Pancreas (tissue), 10 donors: ENCODE results near the gene CFAP97. TPM values are rescaled to one million over a fixed set of nuclear protein-coding genes. Genes with fewer than 3 reads are reported as not detected.

Experiments used
- ATAC-seq, 4 donors: fragments of 200-7000 bp; cut with Tn5 transposase; one replicate each; pipeline versions ENCODE4 v1.8.0 to v1.9.1; 2020; ENCODE audit warnings: mild to moderate bottlenecking in 4 of 4, moderate library complexity in 4 of 4
- DNase-seq, 6 donors: peaks; one replicate each; pipeline ENCODE4 v3.0.0-alpha.2; 2020
- FAIRE-seq: peaks from 2 replicates; lab custom pipeline; 2012; peaks lifted over from hg19 to GRCh38; lab: Jason Lieb, UNC
- H3K27ac ChIP-seq, 4 donors: fragments of 200-600 bp; sonication (generic); 1 replicate in 3 of 4; 2 replicates in 1 of 4; pipeline versions ENCODE4 v1.5.0 to v1.8.0; 2020
- H3K27me3 ChIP-seq, 4 donors: fragments of 200-600 bp; one replicate each; pipeline ENCODE4 v1.8.0; 2021
- H3K36me3 ChIP-seq, 3 donors: fragments of 200-600 bp; sonication (generic) in 1 of 3; one replicate each; pipeline versions ENCODE4 v1.5.0 to v1.8.0; 2020 to 2021
- H3K4me1 ChIP-seq, 3 donors: fragments of 200-600 bp; one replicate each; pipeline ENCODE4 v1.8.0; 2021
- H3K4me3 ChIP-seq, 4 donors: fragments of 200-600 bp; sonication (generic) in 2 of 4; one replicate each; pipeline versions ENCODE4 v1.5.0 to v1.8.0; 2020 to 2021
- H3K9me3 ChIP-seq, 4 donors: fragments of 200-600 bp; one replicate each; pipeline ENCODE4 v1.8.0; 2021
- WGBS, 2 donors: extraction: QIAGEN DNeasy Blood & Tissue Kit; methylation state at CpG; one replicate each; pipeline ENCODE4 v1.1.7; 2013; 5-methylcytosine and 5-hydroxymethylcytosine counted together
- intact Hi-C, 3 donors: fragments of 100-400 bp; cut with DNase I; formaldehyde crosslinking; loops; one replicate each; pipeline versions ENCODE4 v1.11.1 to v1.14.2; 2022
- polyA plus RNA-seq, 2 donors: library from polyadenylated mRNA; stranded (reverse); fragments of 200-250 nt; gene quantifications; one replicate each; pipeline ENCODE4 v1.2.3, GENCODE V29; 2013
- total RNA-seq, 6 donors: library from RNA; stranded (reverse); fragmentation: NEBNext Ultra II Directional in 4 of 6; extraction: Animal tissue kit (Norgen Biotek cat#: 25700) in 4 of 6; gene quantifications; one replicate each; pipeline versions ENCODE4 v1.2.1 to v1.2.4, GENCODE V29; 2021 to 2023
- TF ChIP-seq, protein P1 (sequence below), 4 donors: fragments of 200-600 bp; sonication (generic) in 3 of 4; IDR thresholded peaks; one replicate each; pipeline versions ENCODE4 v1.5.0 to v1.8.0; 2021; ENCODE audit warnings: antibody characterized with exemption in 4 of 4
- donor health status: healthy with polysubstance abuse.
- donor health status: DM: no; HTN: no; CAD: no; lungs with moderate emphysema.
- donor health status: DM: no; HTN: no; CAD: no.
- donor health status: control.
- donor health status: control.
- donor health status: Bipolar disorder and iron deficiency.
- donor health status: DM: yes; HTN: yes; CAD: no.
- donor health status: DM: no; HTN: no; CAD: no.
- donor health status: DM: no; HTN: no; CAD: no.
- donor health status: DM: yes; HTN: yes; CAD: no.

The CFAP97 gene
- total and polyA plus RNA-seq, 8 donors: 3.4 to 19.2 (median 14.4) TPM

GRCh38 chr4:185238750-185239149, 35.0 kb upstream of the CFAP97 start:
- peaks cover 0 to 9% (median 4%) of the 10 kb centered on the region in 3 donors for H3K4me1 ChIP-seq
- ATAC-seq: no peak
- no peaks in the 10 kb centered on the region for H3K27me3 ChIP-seq
- intact Hi-C loops: no loop called here
- FAIRE-seq: no peak
- no peaks in the 10 kb centered on the region for H3K36me3 ChIP-seq
- DNase-seq: no peak
- TF ChIP-seq, protein P1, sequence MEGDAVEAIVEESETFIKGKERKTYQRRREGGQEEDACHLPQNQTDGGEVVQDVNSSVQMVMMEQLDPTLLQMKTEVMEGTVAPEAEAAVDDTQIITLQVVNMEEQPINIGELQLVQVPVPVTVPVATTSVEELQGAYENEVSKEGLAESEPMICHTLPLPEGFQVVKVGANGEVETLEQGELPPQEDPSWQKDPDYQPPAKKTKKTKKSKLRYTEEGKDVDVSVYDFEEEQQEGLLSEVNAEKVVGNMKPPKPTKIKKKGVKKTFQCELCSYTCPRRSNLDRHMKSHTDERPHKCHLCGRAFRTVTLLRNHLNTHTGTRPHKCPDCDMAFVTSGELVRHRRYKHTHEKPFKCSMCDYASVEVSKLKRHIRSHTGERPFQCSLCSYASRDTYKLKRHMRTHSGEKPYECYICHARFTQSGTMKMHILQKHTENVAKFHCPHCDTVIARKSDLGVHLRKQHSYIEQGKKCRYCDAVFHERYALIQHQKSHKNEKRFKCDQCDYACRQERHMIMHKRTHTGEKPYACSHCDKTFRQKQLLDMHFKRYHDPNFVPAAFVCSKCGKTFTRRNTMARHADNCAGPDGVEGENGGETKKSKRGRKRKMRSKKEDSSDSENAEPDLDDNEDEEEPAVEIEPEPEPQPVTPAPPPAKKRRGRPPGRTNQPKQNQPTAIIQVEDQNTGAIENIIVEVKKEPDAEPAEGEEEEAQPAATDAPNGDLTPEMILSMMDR (IDR thresholded peaks at IDR 0.05): no peak
- H3K27ac ChIP-seq: no peak overlapping the region
- H3K4me3 ChIP-seq: no peak overlapping the region
- WGBS, 2 donors: 94 to 98% methylated on average over 4 of the region's 4 CpGs
- no peaks in the 10 kb centered on the region for H3K9me3 ChIP-seq

GRCh38 chr4:185238215-185238681, 34.4 kb upstream of the CFAP97 start:
- no peak overlapping the region for H3K27ac ChIP-seq
- no peak for DNase-seq
- 98 to 99% methylated on average over 5 of the region's 5 CpGs for WGBS, 2 donors

DNA sequence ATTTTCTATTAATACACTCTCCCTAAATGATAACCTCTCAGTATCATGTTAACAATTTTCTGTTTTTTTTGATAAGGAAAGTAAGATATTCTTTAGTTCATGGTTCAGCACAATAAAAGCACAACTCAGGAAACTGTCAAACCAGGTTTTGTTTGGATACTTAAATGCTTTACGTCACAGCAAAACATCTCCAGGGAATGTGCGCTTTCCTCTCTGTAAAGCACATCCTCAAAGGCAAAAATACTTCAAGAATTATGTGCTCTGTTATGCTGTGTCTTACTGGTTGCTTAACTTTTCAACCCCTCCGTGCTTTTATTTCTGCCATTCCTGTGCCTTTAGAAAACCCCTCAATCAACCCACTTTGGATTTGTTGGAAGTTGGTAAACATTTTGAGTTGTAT, 33.4 kb upstream of the CFAP97 start:
- FAIRE-seq (no peak), ATAC-seq (no peak), DNase-seq (no peak)
- WGBS, 2 donors: 61 to 79% methylated on average over 3 of the region's 3 CpGs
- Histone ChIP-seq H3K27me3 (no peaks in the 10 kb centered on the region), H3K27ac (no peak overlapping the region), H3K4me1 (peaks cover 3 to 9% (median 4%) of the 10 kb centered on the region in 3 donors), H3K9me3 (no peaks in the 10 kb centered on the region), H3K36me3 (no peaks in the 10 kb centered on the region), H3K4me3 (no peak overlapping the region)
- TF ChIP-seq, protein P1 (IDR thresholded peaks at IDR 0.05): no peak
- intact Hi-C loops: no loop called here

More at GRCh38 chr4:185238215-185238681, 34.4 kb upstream of the CFAP97 start:
- H3K4me3 ChIP-seq: no peak overlapping the region
- ATAC-seq (no peak), FAIRE-seq (no peak)
- H3K4me1 ChIP-seq: peaks cover 0 to 9% (median 4%) of the 10 kb centered on the region in 3 donors
- H3K36me3 ChIP-seq: no peaks in the 10 kb centered on the region
- TF ChIP-seq, protein P1 (IDR thresholded peaks at IDR 0.05): no peak
- intact Hi-C loops: no loop called here
- H3K27me3 ChIP-seq: no peaks in the 10 kb centered on the region
- H3K9me3 ChIP-seq: no peaks in the 10 kb centered on the region

DNA sequence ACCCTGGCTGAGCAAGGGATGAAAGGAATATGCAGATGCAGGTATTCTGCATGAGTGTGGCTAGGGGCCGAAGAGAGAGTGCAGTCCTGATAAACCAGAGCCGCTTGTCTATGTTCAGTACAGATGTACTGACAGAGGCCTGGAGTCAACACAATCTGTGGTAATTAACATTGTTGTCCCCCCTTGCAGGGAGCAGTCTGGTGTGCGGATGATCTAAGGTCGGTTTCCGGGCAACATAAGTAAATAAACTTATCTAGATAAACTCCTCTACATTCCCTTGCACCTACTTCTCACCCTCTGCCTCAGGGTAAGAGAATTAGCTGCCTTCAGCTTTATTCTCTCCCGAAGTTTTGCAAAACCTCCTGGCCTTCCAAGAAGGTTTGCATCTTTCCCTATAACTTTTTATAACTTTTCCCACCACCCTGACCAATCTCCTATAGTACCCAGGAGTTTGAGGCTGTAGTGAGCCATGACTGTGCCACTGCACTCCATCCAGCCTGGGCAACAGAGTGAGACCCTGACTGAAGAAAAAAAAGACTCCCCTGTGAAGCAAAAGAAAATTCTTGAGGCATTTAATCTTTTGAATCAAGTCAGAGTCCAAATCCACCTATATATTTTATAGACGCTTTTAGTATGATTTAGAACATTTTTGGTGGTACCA, 32.2 kb upstream of the CFAP97 start:
- DNase-seq: peak in 1 of 6 donors; percentile 24
- H3K4me1 ChIP-seq: peaks cover 3 to 9% (median 4%) of the 10 kb centered on the region in 3 donors
- no peak for FAIRE-seq
- H3K27ac ChIP-seq: peak overlapping the region in 1 of 4 donors; percentile 23
- no peak overlapping the region for H3K4me3 ChIP-seq
- H3K27me3 ChIP-seq: no peaks in the 10 kb centered on the region
- no peaks in the 10 kb centered on the region for H3K9me3 ChIP-seq
- peak; percentile 65 to 91 (median 88) for ATAC-seq
- no peaks in the 10 kb centered on the region for H3K36me3 ChIP-seq
- WGBS, 2 donors: 32 to 36% methylated on average over 7 of the region's 7 CpGs
- TF ChIP-seq, protein P1 (IDR thresholded peaks at IDR 0.05): no peak
- intact Hi-C loops: no loop called here
